Osteoblast (primary cell): Measurements from ENCODE around the gene U2AF2. TPM values are rescaled to one million over a fixed set of nuclear protein-coding genes. Genes with fewer than 3 reads are reported as not detected.
"Not testable (repeated sequence)": the region's sequence is repeated elsewhere in the genome, so short reads cannot be mapped to it uniquely, and the experiment has no call there.

Experiments used
- DNase-seq: peaks from one replicate; pipeline ENCODE4 v3.0.0; 2011; ENCODE audit warnings: low spot score, mixed read lengths; ENCODE audit not compliant: insufficient read length; ENCODE audit errors: missing footprints
- H2AFZ ChIP-seq: 2 replicates; pipeline ENCODE4 v1.6.0; 2011; ENCODE audit warnings: mild to moderate bottlenecking, low read length
- H3K27ac ChIP-seq: 2 replicates; pipeline ENCODE4 v1.5.1; 2011; ENCODE audit warnings: mild to moderate bottlenecking, low read depth, low read length, moderate library complexity
- H3K27me3 ChIP-seq: 2 replicates; pipeline ENCODE4 v1.6.0; 2012; ENCODE audit warnings: mild to moderate bottlenecking, control low read depth, inconsistent platforms, low read length, moderate library complexity; ENCODE audit not compliant: insufficient read depth
- H3K36me3 ChIP-seq: 2 replicates; pipeline ENCODE4 v1.5.1; 2011; ENCODE audit warnings: mild to moderate bottlenecking, low read length, control low read depth, moderate library complexity; ENCODE audit not compliant: insufficient read depth
- H3K4me1 ChIP-seq: 2 replicates; pipeline ENCODE4 v1.5.1; 2011; ENCODE audit warnings: mild to moderate bottlenecking, low read length, control low read depth, moderate library complexity; ENCODE audit not compliant: insufficient read depth
- H3K4me2 ChIP-seq: 2 replicates; pipeline ENCODE4 v1.6.0; 2011; ENCODE audit warnings: mild to moderate bottlenecking, low read length; ENCODE audit not compliant: insufficient read depth
- H3K4me3 ChIP-seq: fragments of 200-600 bp; sonication (generic); 3 replicates; pipeline ENCODE4 v1.5.1; 2012; ENCODE audit warnings: mild to moderate bottlenecking, low read length, inconsistent platforms; ENCODE audit not compliant: insufficient read depth
- H3K79me2 ChIP-seq: 2 replicates; pipeline ENCODE4 v1.6.0; 2012; ENCODE audit warnings: mild to moderate bottlenecking, low read length, control low read depth, inconsistent platforms; ENCODE audit not compliant: insufficient read depth
- H3K9me3 ChIP-seq: 2 replicates; pipeline ENCODE4 v1.5.1; 2011; ENCODE audit warnings: low read depth, low read length, control low read depth
- H4K20me1 ChIP-seq: 2 replicates; pipeline ENCODE4 v1.6.0; 2012; ENCODE audit warnings: mild to moderate bottlenecking, low read length, control low read depth; ENCODE audit not compliant: insufficient read depth
- CTCF ChIP-seq: IDR thresholded peaks from 2 replicates; pipeline ENCODE4 v1.5.1; 2011; ENCODE audit warnings: mild to moderate bottlenecking, low read depth, low read length, moderate library complexity; ENCODE audit errors: extremely low read depth
- total RNA-seq: library from RNA; depleted of rRNA; stranded (reverse); fragments of >200 nt; gene quantifications from 2 replicates; pipeline ENCODE4 v1.2.3, GENCODE V29; 2012

The U2AF2 gene
- total RNA-seq, 1 donor = 70.2 TPM

GRCh38 chr19:55717251-55717650, 62.4 kb downstream of the U2AF2 start:
- Histone ChIP-seq H3K79me2 (no peaks in the 10 kb centered on the region), H3K27me3 (no peaks in the 10 kb centered on the region), H3K4me1 (no peaks in the 10 kb centered on the region), H3K9me3 (no peaks in the 10 kb centered on the region), H3K36me3 (no peaks in the 10 kb centered on the region), H3K4me3 (no peak overlapping the region), H3K27ac (no peak overlapping the region), H2AFZ (no peak overlapping the region), H4K20me1 (no peaks in the 10 kb centered on the region), H3K4me2 (no peak overlapping the region)
- DNase-seq = no peak
- no peak for TF ChIP-seq CTCF

GRCh38 chr19:55717879-55718711, 63.3 kb downstream of the U2AF2 start:
- not testable (repeated sequence) for H3K4me2 ChIP-seq, H3K4me1 ChIP-seq, DNase-seq, H3K36me3 ChIP-seq, H3K27me3 ChIP-seq, H3K27ac ChIP-seq, H3K9me3 ChIP-seq, H3K79me2 ChIP-seq, H3K4me3 ChIP-seq, H4K20me1 ChIP-seq, H2AFZ ChIP-seq

- Histone ChIP-seq H3K27me3 (no peaks in the 10 kb centered on the region), H3K4me2 (no peak overlapping the region), H4K20me1 (no peaks in the 10 kb centered on the region), H2AFZ (no peak overlapping the region), H3K4me1 (no peaks in the 10 kb centered on the region), H3K27ac (no peak overlapping the region), H3K9me3 (no peaks in the 10 kb centered on the region), H3K79me2 (no peaks in the 10 kb centered on the region), H3K36me3 (no peaks in the 10 kb centered on the region), H3K4me3 (no peak overlapping the region)
- TF ChIP-seq CTCF = no peak
- no peak for DNase-seq
These were observed 65.4 kb downstream of the U2AF2 start for GRCh38 chr19:55720214-55720746.

- Histone ChIP-seq H3K9me3 (no peaks in the 10 kb centered on the region), H3K4me3 (no peak overlapping the region), H3K4me2 (no peak overlapping the region), H4K20me1 (no peaks in the 10 kb centered on the region), H3K27ac (no peak overlapping the region), H3K36me3 (no peaks in the 10 kb centered on the region), H3K4me1 (no peaks in the 10 kb centered on the region), H3K79me2 (no peaks in the 10 kb centered on the region), H2AFZ (no peak overlapping the region), H3K27me3 (no peaks in the 10 kb centered on the region)
- no peak for TF ChIP-seq CTCF
- DNase-seq = no peak
These were observed 66.0 kb downstream of the U2AF2 start for GRCh38 chr19:55720801-55721200.
